HEK293 (cell line): ENCODE results near the gene PPM1N.

Experiments
- CTCF ChIA-PET: fragments of 350-600 bp; formaldehyde crosslinking; extraction: SDS; loops from one replicate; lab custom pipeline; 2021; ENCODE audit warnings: antibody characterized with exemption; lab: Yijun Ruan, JAX
- POLR2A ChIA-PET: fragments of 300-600 bp; formaldehyde crosslinking; extraction: SDS; loops from one replicate; lab custom pipeline; 2020; ENCODE audit warnings: antibody characterized with exemption, inconsistent platforms; lab: Yijun Ruan, JAX
- H3K27ac ChIP-seq: fragments of 200-500 bp; sonication (Bioruptor generic); 2 replicates; pipeline ENCODE4 v1.5.1; 2014; ENCODE audit warnings: low read depth, low read length, control low read depth, inconsistent platforms; ENCODE audit errors: extremely low read depth
- H3K36me3 ChIP-seq, 2 experiments: fragments of 200-500 bp in 1 of 2; sonication (Bioruptor generic) in 1 of 2; 1 replicate in 1 of 2; 2 replicates in 1 of 2; pipeline ENCODE4 v1.5.1; 2014 to 2017; ENCODE audit warnings: inconsistent platforms in 2 of 2, low read length in 2 of 2; ENCODE audit not compliant: control insufficient read depth in 2 of 2, insufficient read depth in 1 of 2
- H3K4me1 ChIP-seq: fragments of 200-500 bp; sonication (Bioruptor generic); 2 replicates; pipeline ENCODE4 v1.5.1; 2014; ENCODE audit warnings: mild to moderate bottlenecking, low read length, inconsistent platforms; ENCODE audit not compliant: control insufficient read depth, insufficient read depth
- H3K4me3 ChIP-seq: 2 replicates; pipeline ENCODE4 v1.5.1; 2011; ENCODE audit warnings: low read depth, mild to moderate bottlenecking, control low read depth, low read length, moderate library complexity
- H3K9me3 ChIP-seq: fragments of 200-500 bp; sonication (Bioruptor generic); 2 replicates; pipeline ENCODE4 v1.5.1; 2014; ENCODE audit warnings: low read depth, low read length, inconsistent platforms; ENCODE audit not compliant: control insufficient read depth, insufficient read depth
- CTCF ChIP-seq: fragments of 450-650 bp; formaldehyde crosslinking; IDR thresholded peaks from 2 replicates; pipeline ENCODE4 v1.5.1; 2016; ENCODE audit warnings: missing biosample characterization, missing genetic modification characterization
- GFI1B ChIP-seq: fragments of 450-650 bp; formaldehyde crosslinking; IDR thresholded peaks from 2 replicates; pipeline ENCODE4 v1.5.1; 2016; ENCODE audit warnings: missing biosample characterization, missing genetic modification characterization
- GLIS2 ChIP-seq: fragments of 450-650 bp; formaldehyde crosslinking; IDR thresholded peaks from 2 replicates; pipeline ENCODE4 v1.5.1; 2016; ENCODE audit warnings: missing biosample characterization, missing genetic modification characterization
- HOXA7 ChIP-seq: sonication (generic); formaldehyde crosslinking; IDR thresholded peaks from 2 replicates; pipeline ENCODE4 v1.8.1; 2022; ENCODE audit warnings: missing genetic modification reagents, borderline replicate concordance
- PATZ1 ChIP-seq: fragments of 450-650 bp; formaldehyde crosslinking; IDR thresholded peaks from 2 replicates; pipeline ENCODE4 v1.5.1; 2016; ENCODE audit warnings: missing biosample characterization, missing genetic modification characterization
- SP3 ChIP-seq: fragments of 450-650 bp; formaldehyde crosslinking; IDR thresholded peaks from 2 replicates; pipeline ENCODE4 v1.5.1; 2016; ENCODE audit warnings: missing biosample characterization, missing genetic modification characterization
- ZBTB11 ChIP-seq: fragments of 450-650 bp; formaldehyde crosslinking; conservative IDR thresholded peaks from 2 replicates; pipeline ENCODE4 v1.5.1; 2016; ENCODE audit warnings: low read depth, missing biosample characterization, missing genetic modification characterization
- ZBTB17 ChIP-seq: fragments of 450-650 bp; formaldehyde crosslinking; IDR thresholded peaks from 2 replicates; pipeline ENCODE4 v1.5.1; 2016; ENCODE audit warnings: missing biosample characterization, missing genetic modification characterization
- ZBTB26 ChIP-seq: fragments of 450-650 bp; formaldehyde crosslinking; optimal IDR thresholded peaks from 2 replicates; pipeline ENCODE3; 2016; ENCODE audit warnings: missing biosample characterization, mild to moderate bottlenecking, missing genetic modification characterization
- ZFHX2 ChIP-seq: fragments of 450-650 bp; formaldehyde crosslinking; conservative IDR thresholded peaks from 2 replicates; pipeline ENCODE4 v1.5.1; 2016; ENCODE audit warnings: missing biosample characterization, missing genetic modification characterization
- ZNF10 ChIP-seq: fragments of 450-650 bp; formaldehyde crosslinking; IDR thresholded peaks from 2 replicates; pipeline ENCODE4 v1.5.1; 2017; ENCODE audit warnings: missing biosample characterization, missing genetic modification characterization
- ZNF138 ChIP-seq: fragments of 450-650 bp; formaldehyde crosslinking; IDR thresholded peaks from 2 replicates; pipeline ENCODE4 v1.5.1; 2016; ENCODE audit warnings: missing biosample characterization, missing genetic modification characterization, borderline replicate concordance
- ZNF292 ChIP-seq: fragments of 450-650 bp; formaldehyde crosslinking; IDR thresholded peaks from 2 replicates; pipeline ENCODE4 v1.5.1; 2016; ENCODE audit warnings: low read depth, missing biosample characterization, missing genetic modification characterization, borderline replicate concordance
- ZNF398 ChIP-seq: fragments of 450-650 bp; formaldehyde crosslinking; IDR thresholded peaks from 2 replicates; pipeline ENCODE4 v1.5.1; 2017; ENCODE audit warnings: missing biosample characterization, missing genetic modification characterization
- ZNF529 ChIP-seq: fragments of 450-650 bp; formaldehyde crosslinking; IDR thresholded peaks from 2 replicates; pipeline ENCODE4 v1.5.1; 2017; ENCODE audit warnings: missing genetic modification characterization, missing biosample characterization; ENCODE audit not compliant: insufficient replicate concordance
- ZNF560 ChIP-seq: fragments of 450-650 bp; formaldehyde crosslinking; IDR thresholded peaks from 2 replicates; pipeline ENCODE4 v1.5.1; 2017; ENCODE audit warnings: missing biosample characterization, missing genetic modification characterization, borderline replicate concordance
- ZNF561 ChIP-seq: fragments of 450-650 bp; IDR thresholded peaks from 2 replicates; pipeline ENCODE4 v1.5.1; 2018; ENCODE audit warnings: missing biosample characterization, missing genetic modification characterization, borderline replicate concordance
- ZNF600 ChIP-seq: fragments of 450-650 bp; formaldehyde crosslinking; IDR thresholded peaks from 2 replicates; pipeline ENCODE4 v1.5.1; 2016; ENCODE audit warnings: missing biosample characterization, missing genetic modification characterization
- ZNF692 ChIP-seq: fragments of 450-650 bp; formaldehyde crosslinking; IDR thresholded peaks from 2 replicates; pipeline ENCODE4 v1.5.1; 2016; ENCODE audit warnings: missing biosample characterization, missing genetic modification characterization
- ZNF785 ChIP-seq: fragments of 450-650 bp; formaldehyde crosslinking; IDR thresholded peaks from 2 replicates; pipeline ENCODE4 v1.5.1; 2016; ENCODE audit warnings: missing biosample characterization, missing genetic modification characterization
- ZSCAN16 ChIP-seq: fragments of 450-650 bp; formaldehyde crosslinking; IDR thresholded peaks from 2 replicates; pipeline ENCODE4 v1.5.1; 2016; ENCODE audit warnings: missing biosample characterization, missing genetic modification characterization

Gene PPM1N

GRCh38 chr19:45467115-45467455 is 31.2 kb upstream of the PPM1N start (continued):
- 0 out of 2 replicates have a peak, but pooled peaks have one; percentile 11 for TF ChIP-seq ZNF600 (tag by site-specific recombination)
- no peak for TF ChIP-seq ZNF560 (tag by site-specific recombination)
- no peak for TF ChIP-seq ZNF529 (tag by site-specific recombination)
- peak; percentile 80 for TF ChIP-seq ZNF10 (tag by site-specific recombination)
- TF ChIP-seq ZNF692 (tag by site-specific recombination) = no peak
- no peak for TF ChIP-seq ZFHX2 (tag by site-specific recombination)
- TF ChIP-seq SP3 (tag by site-specific recombination) = no peak
- TF ChIP-seq ZBTB17 = peak; percentile 23; the same call in 1 of the 2 replicates
- peak; percentile 41; the same call in 1 of the 2 replicates for TF ChIP-seq ZBTB11 (tag by site-specific recombination)
- no peak for TF ChIP-seq ZNF138 (tag by site-specific recombination)
- no peak for TF ChIP-seq HOXA7
- TF ChIP-seq ZSCAN16 (tag by site-specific recombination) = no peak
- TF ChIP-seq CTCF (tag by site-specific recombination) = peak; percentile 49
- no peak for TF ChIP-seq ZNF292 (tag by site-specific recombination)
- no peak for TF ChIP-seq PATZ1 (tag by site-specific recombination)

- Histone ChIP-seq H3K4me3 (peak within 1 kb of the TSS; percentile 65), H3K9me3 (no peaks in the 10 kb centered on the region), H3K36me3 (no peaks in the 10 kb centered on the region), H3K27ac (peak within 1 kb of the TSS; percentile 58), H3K4me1 (peaks cover 5% of the 10 kb centered on the region; the same call in 1 of the 2 replicates)
- POLR2A ChIA-PET = interaction anchor here (0.6 to 3.1 kb wide), 15 partner anchors 9 to 201 kb away, joined by 3 to 52 read pairs (median 4); no protein-coding TSS in a partner anchor
- CTCF ChIA-PET = interaction anchor here (0.5 to 7.6 kb wide), 12 partner anchors 11 to 295 kb away, joined by 3 to 86 read pairs (median 3); partner anchors contain the start of gene GIPR
- no peak for TF ChIP-seq ZNF398 (tag by site-specific recombination)
- peak; percentile 75 for TF ChIP-seq ZBTB26 (tag by site-specific recombination)
- peak; percentile 12; the same call in 1 of the 2 replicates for TF ChIP-seq GLIS2 (tag by site-specific recombination)
- peak; percentile 25; the same call in 1 of the 2 replicates for TF ChIP-seq ZNF561
- peak; percentile 84 for TF ChIP-seq SP3 (tag by site-specific recombination)
- peak; percentile 61 for TF ChIP-seq PATZ1 (tag by site-specific recombination)
- TF ChIP-seq GFI1B (tag by site-specific recombination) = no peak
- TF ChIP-seq ZNF785 (tag by site-specific recombination) = no peak
These were observed 30.6 kb upstream of the PPM1N start, which contains the start of gene FOSB for GRCh38 chr19:45467456-45468158. TSS of gene FOSB (plus strand) at chr19:45467996. CDS start at chr19:45468587, 591 bp downstream.
